Measurements from ENCODE around the gene C9orf85.
"Not testable (repeated sequence)": the region's sequence is repeated elsewhere in the genome, so short reads cannot be mapped to it uniquely, and the experiment has no call there.

C9orf85 gene

GRCh38 chr9:72007726-72008125 lies 96.3 kb downstream of the C9orf85 start:
- not testable (repeated sequence) for DNase-seq (ENCODE audit: low spot score)

- no peak for DNase-seq (ENCODE audit: low spot score)
Measured at GRCh38 chr9:72012646-72013045, 101.2 kb downstream of the C9orf85 start.

GRCh38 chr9:72013292-72013760 lies 101.9 kb downstream of the C9orf85 start:
- no peak for DNase-seq (ENCODE audit: low spot score)

GRCh38 chr9:72022841-72023240 lies 111.4 kb downstream of the C9orf85 start:
- no peak for DNase-seq (ENCODE audit: low spot score)

Measured in hematopoietic multipotent progenitor cell treated with erythropoietin and hydrocortisone succinate and interleukin-3 and kit ligand, for 15 days (in vitro differentiated cells).